Endodermal cell (in vitro differentiated cells): ENCODE measurements around the gene KIF20A. TPM values are rescaled to one million over a fixed set of nuclear protein-coding genes. Genes with fewer than 3 reads are reported as not detected.

ENCODE experiments used
- DNase-seq: peaks from one replicate; pipeline ENCODE4 v3.0.0-alpha.2; 2017
- H3K27ac ChIP-seq: 2 replicates; pipeline ENCODE4 v1.5.1; 2013; ENCODE audit warnings: mild to moderate bottlenecking, low read depth, low read length, moderate library complexity
- H3K27me3 ChIP-seq: 2 replicates; pipeline ENCODE4 v1.6.1; 2013; ENCODE audit warnings: mild to moderate bottlenecking, low read length, moderate library complexity; ENCODE audit not compliant: insufficient read depth, control insufficient read depth, poor library complexity, severe bottlenecking
- H3K36me3 ChIP-seq: 2 replicates; pipeline ENCODE4 v1.7.0; 2013; ENCODE audit warnings: mild to moderate bottlenecking, low read length, moderate library complexity; ENCODE audit not compliant: control insufficient read depth, insufficient read depth
- H3K4me1 ChIP-seq: one replicate; pipeline ENCODE4 v1.7.0; 2013; ENCODE audit warnings: low read length; ENCODE audit not compliant: control insufficient read depth, insufficient read depth
- H3K4me3 ChIP-seq: 2 replicates; pipeline ENCODE4 v1.5.1; 2013; ENCODE audit warnings: mild to moderate bottlenecking, low read length, moderate library complexity
- H3K9ac ChIP-seq: 2 replicates; pipeline ENCODE4 v1.6.1; 2013; ENCODE audit warnings: mild to moderate bottlenecking, low read length, moderate library complexity; ENCODE audit not compliant: poor library complexity, severe bottlenecking; ENCODE audit errors: extremely low read depth
- H3K9me3 ChIP-seq: 2 replicates; pipeline ENCODE4 v1.6.1; 2013; ENCODE audit warnings: mild to moderate bottlenecking, low read length, moderate library complexity; ENCODE audit not compliant: control insufficient read depth
- H3K27ac Mint-ChIP-seq: 2 replicates; pipeline ENCODE4 v1.8.0; 2020; ENCODE audit warnings: mixed read lengths
- H3K27me3 Mint-ChIP-seq: 2 replicates; pipeline ENCODE4 v1.8.0; 2021; ENCODE audit warnings: mild to moderate bottlenecking, mixed read lengths; ENCODE audit not compliant: insufficient read depth
- H3K36me3 Mint-ChIP-seq: 2 replicates; pipeline ENCODE4 v1.8.0; 2020; ENCODE audit warnings: low read depth, mixed read lengths
- H3K4me1 Mint-ChIP-seq: 2 replicates; pipeline ENCODE4 v1.8.0; 2020; ENCODE audit warnings: mixed read lengths
- H3K4me3 Mint-ChIP-seq: 2 replicates; pipeline ENCODE4 v1.8.0; 2020; ENCODE audit warnings: mild to moderate bottlenecking, moderate library complexity, mixed read lengths
- H3K9me3 Mint-ChIP-seq: 2 replicates; pipeline ENCODE4 v1.8.0; 2020; ENCODE audit warnings: mild to moderate bottlenecking, mixed read lengths
- CTCF ChIP-seq: fragments of 200-600 bp; sonication (generic); conservative IDR thresholded peaks from 2 replicates; pipeline ENCODE4 v1.5.0; 2021; ENCODE audit warnings: antibody characterized with exemption, mild to moderate bottlenecking
- WGBS, 2 experiments: methylation state at CpG; one replicate each; pipeline versions ENCODE4 v1.1.5 to v1.1.7; 2013; ENCODE audit warnings: missing lambda C conversion rate in 2 of 2, mixed read lengths in 1 of 2; ENCODE audit not compliant: insufficient coverage in 1 of 2, insufficient read length in 1 of 2; 5-methylcytosine and 5-hydroxymethylcytosine counted together
- total RNA-seq, 2 donors: library from RNA; stranded (reverse); fragmentation: NEBNext Ultra II Directional in 1 of 2; extraction: Animal tissue kit (Norgen Biotek cat#: 25700) in 1 of 2; gene quantifications; 2 replicates in 1 of 2; 3 replicates in 1 of 2; pipeline ENCODE4 v1.2.1, GENCODE V29; 2021

KIF20A gene
- total RNA-seq, 2 donors from 2014 or later, result 58.0 to 74.6 TPM

- Histone ChIP-seq H3K27me3 (peaks cover 20% of the 10 kb centered on the region), H3K4me3 (no peak overlapping the region), H3K9me3 (no peaks in the 10 kb centered on the region), H3K27ac (no peak overlapping the region), H3K36me3 (no peaks in the 10 kb centered on the region), H3K9ac (no peak overlapping the region), H3K4me1 (no peaks in the 10 kb centered on the region)
- Mint-ChIP-seq H3K27ac (no peak overlapping the region), H3K9me3 (no peaks in the 10 kb centered on the region), H3K27me3 (peaks cover 28% of the 10 kb centered on the region), H3K36me3 (no peaks in the 10 kb centered on the region), H3K4me3 (no peak overlapping the region), H3K4me1 (peaks cover 9% of the 10 kb centered on the region)
- 87 to 100% methylated on average over 1 to 2 of the region's 2 CpGs for WGBS, 2 experiments
- TF ChIP-seq CTCF, result no peak
- no peak for DNase-seq
These were observed 54.4 kb downstream of the KIF20A start for GRCh38 chr5:138233280-138233679.

GRCh38 chr5:138234651-138235050 lies 55.7 kb downstream of the KIF20A start:
- no peaks in the 10 kb centered on the region for H3K36me3 ChIP-seq
- H3K9me3 ChIP-seq, result peaks cover 7% of the 10 kb centered on the region
- Mint-ChIP-seq H3K27me3 (peaks cover 40% of the 10 kb centered on the region), H3K36me3 (no peaks in the 10 kb centered on the region), H3K9me3 (peaks cover 6% of the 10 kb centered on the region), H3K27ac (no peak overlapping the region), H3K4me3 (no peak overlapping the region), H3K4me1 (peaks cover 9% of the 10 kb centered on the region)
- DNase-seq, result no peak
- peaks cover 33% of the 10 kb centered on the region for H3K27me3 ChIP-seq
- no peak overlapping the region for H3K27ac ChIP-seq
- H3K4me1 ChIP-seq, result no peaks in the 10 kb centered on the region
- H3K4me3 ChIP-seq, result no peak overlapping the region
- TF ChIP-seq CTCF, result no peak
- no peak overlapping the region for H3K9ac ChIP-seq
- 95 to 100% methylated on average over 2 of the region's 2 CpGs for whole genome bisulfite sequencing, 2 experiments

Other genes with a start within 250 kb of the KIF20A start
- gene FAM13B, start 146.0 kb upstream of the KIF20A start, total RNA-seq, result 10 to 100 TPM; 22.9 to 28.7 TPM
- gene WNT8A, start 95.1 kb upstream of the KIF20A start, total RNA-seq, result 1 to 10 TPM in 1 of 2 donors, under 1 TPM in 1; 0.49 to 2.2 TPM
- 1 to 10 TPM; 4.7 to 9.2 TPM for gene NME5, start 39.7 kb upstream of the KIF20A start, total RNA-seq
- gene BRD8, start 482 bp upstream of the KIF20A start, total RNA-seq, result 100 to 1,000 TPM; 120 to 122 TPM
- 10 to 100 TPM; 40.9 to 45.7 TPM for gene CDC23, start 34.2 kb downstream of the KIF20A start, total RNA-seq
- gene GFRA3, start 95.5 kb downstream of the KIF20A start, total RNA-seq, result under 1 TPM in 1 of 2 donors, not detected in 1; 0.13 TPM
- 10 to 100 TPM; 14.8 to 30.6 TPM for gene CDC25C, start 152.7 kb downstream of the KIF20A start, total RNA-seq
- 10 to 100 TPM; 41.6 to 46.4 TPM for gene FAM53C, start 159.2 kb downstream of the KIF20A start, total RNA-seq
- 100 to 1,000 TPM in 1 of 2 donors, 10 to 100 TPM in 1; 98.2 to 104 TPM for gene KDM3B, start 173.6 kb downstream of the KIF20A start, total RNA-seq